ENCODE measurements around the gene LGSN. TPM values are rescaled to one million over a fixed set of nuclear protein-coding genes. Genes with fewer than 3 reads are reported as not detected.
"Not testable (repeated sequence)": the region's sequence is repeated elsewhere in the genome, so short reads cannot be mapped to it uniquely, and the experiment has no call there.

LGSN gene
- total RNA-seq, 1 donor from 2014 or later, result 0.25 TPM

GRCh38 chr6:63278916-63279315, 40.9 kb downstream of the LGSN start:
- no peaks in the 10 kb centered on the region for H3K36me3 ChIP-seq (ENCODE audit: insufficient read depth, low read length)
- no peak overlapping the region for H3K27ac ChIP-seq (ENCODE audit: low read depth, low read length)
- FAIRE-seq (no peak), DNase-seq (ENCODE audit: low read depth) (no peak)
- H3K36me3 Mint-ChIP-seq (ENCODE audit: low read depth, unreplicated experiment), result no peaks in the 10 kb centered on the region
- peaks cover 1% of the 10 kb centered on the region for H3K27me3 Mint-ChIP-seq (ENCODE audit: low read depth, unreplicated experiment)
- H3K4me3 Mint-ChIP-seq (ENCODE audit: unreplicated experiment), result no peak overlapping the region
- no peak overlapping the region for H3K4me2 ChIP-seq (ENCODE audit: low read length)
- no peaks in the 10 kb centered on the region for H3K4me1 ChIP-seq (ENCODE audit: insufficient read depth, low read length)
- H3K4me3 ChIP-seq (ENCODE audit: insufficient read depth, low read depth, low read length), result no peak overlapping the region
- no peaks in the 10 kb centered on the region for H3K9me3 Mint-ChIP-seq (ENCODE audit: unreplicated experiment)
- no peak overlapping the region for H2AFZ ChIP-seq (ENCODE audit: low read depth, low read length)
- H3K79me2 ChIP-seq (ENCODE audit: insufficient read depth, low read length), result no peaks in the 10 kb centered on the region
- no peak overlapping the region for H3K27ac Mint-ChIP-seq (ENCODE audit: unreplicated experiment)
- no peaks in the 10 kb centered on the region for H3K4me1 Mint-ChIP-seq (ENCODE audit: low read depth, unreplicated experiment)
- no peak for TF ChIP-seq EZH2 (IDR thresholded peaks at IDR 0.05; ENCODE audit: insufficient read depth, low read length)
- TF ChIP-seq, protein P1, sequence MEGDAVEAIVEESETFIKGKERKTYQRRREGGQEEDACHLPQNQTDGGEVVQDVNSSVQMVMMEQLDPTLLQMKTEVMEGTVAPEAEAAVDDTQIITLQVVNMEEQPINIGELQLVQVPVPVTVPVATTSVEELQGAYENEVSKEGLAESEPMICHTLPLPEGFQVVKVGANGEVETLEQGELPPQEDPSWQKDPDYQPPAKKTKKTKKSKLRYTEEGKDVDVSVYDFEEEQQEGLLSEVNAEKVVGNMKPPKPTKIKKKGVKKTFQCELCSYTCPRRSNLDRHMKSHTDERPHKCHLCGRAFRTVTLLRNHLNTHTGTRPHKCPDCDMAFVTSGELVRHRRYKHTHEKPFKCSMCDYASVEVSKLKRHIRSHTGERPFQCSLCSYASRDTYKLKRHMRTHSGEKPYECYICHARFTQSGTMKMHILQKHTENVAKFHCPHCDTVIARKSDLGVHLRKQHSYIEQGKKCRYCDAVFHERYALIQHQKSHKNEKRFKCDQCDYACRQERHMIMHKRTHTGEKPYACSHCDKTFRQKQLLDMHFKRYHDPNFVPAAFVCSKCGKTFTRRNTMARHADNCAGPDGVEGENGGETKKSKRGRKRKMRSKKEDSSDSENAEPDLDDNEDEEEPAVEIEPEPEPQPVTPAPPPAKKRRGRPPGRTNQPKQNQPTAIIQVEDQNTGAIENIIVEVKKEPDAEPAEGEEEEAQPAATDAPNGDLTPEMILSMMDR (IDR thresholded peaks at IDR 0.05; ENCODE audit: insufficient read depth, low read depth, low read length), result no peak
- H4K20me1 ChIP-seq (ENCODE audit: insufficient read depth, low read length), result no peaks in the 10 kb centered on the region
- H3K27me3 ChIP-seq (ENCODE audit: insufficient read depth, low read length), result no peaks in the 10 kb centered on the region
- H3K9ac ChIP-seq (ENCODE audit: low read length), result no peak overlapping the region
- no peaks in the 10 kb centered on the region for H3K9me3 ChIP-seq (ENCODE audit: insufficient read depth, low read depth, low read length)

DNA sequence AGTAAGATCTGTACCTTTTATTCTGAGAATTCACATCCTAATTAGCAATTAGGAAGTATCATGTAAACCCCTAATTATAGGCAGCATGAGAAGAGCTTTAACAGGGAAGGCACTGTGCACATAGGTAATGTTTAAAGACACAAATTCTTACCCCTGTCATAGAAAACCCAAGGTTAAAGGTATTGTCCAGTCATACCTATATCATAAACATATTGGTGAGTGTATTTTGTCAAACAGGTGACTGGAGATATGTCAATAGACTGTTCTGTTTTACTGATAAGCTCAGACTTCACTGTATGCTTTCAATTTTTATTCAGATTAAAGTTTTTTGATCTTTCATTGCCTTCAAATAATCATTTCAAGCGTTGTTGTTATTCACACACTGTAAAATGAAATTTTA, 43.8 kb downstream of the LGSN start:
- Mint-ChIP-seq H3K4me3 (ENCODE audit: unreplicated experiment) (no peak overlapping the region), H3K9me3 (ENCODE audit: unreplicated experiment) (no peaks in the 10 kb centered on the region), H3K27ac (ENCODE audit: unreplicated experiment) (no peak overlapping the region), H3K27me3 (ENCODE audit: low read depth, unreplicated experiment) (peaks cover 1% of the 10 kb centered on the region), H3K36me3 (ENCODE audit: low read depth, unreplicated experiment) (no peaks in the 10 kb centered on the region), H3K4me1 (ENCODE audit: low read depth, unreplicated experiment) (no peaks in the 10 kb centered on the region)
- no peaks in the 10 kb centered on the region for H3K27me3 ChIP-seq (ENCODE audit: insufficient read depth, low read length)
- H3K36me3 ChIP-seq (ENCODE audit: insufficient read depth, low read length), result no peaks in the 10 kb centered on the region
- H4K20me1 ChIP-seq (ENCODE audit: insufficient read depth, low read length), result no peaks in the 10 kb centered on the region
- H3K4me3 ChIP-seq (ENCODE audit: insufficient read depth, low read depth, low read length), result no peak overlapping the region
- no peak overlapping the region for H3K9ac ChIP-seq (ENCODE audit: low read length)
- no peak for TF ChIP-seq EZH2 (IDR thresholded peaks at IDR 0.05; ENCODE audit: insufficient read depth, low read length)
- TF ChIP-seq, protein P1 (IDR thresholded peaks at IDR 0.05; ENCODE audit: insufficient read depth, low read depth, low read length), result no peak
- DNase-seq (ENCODE audit: low read depth) (no peak), FAIRE-seq (no peak)
- H2AFZ ChIP-seq (ENCODE audit: low read depth, low read length), result no peak overlapping the region
- no peak overlapping the region for H3K27ac ChIP-seq (ENCODE audit: low read depth, low read length)
- H3K4me1 ChIP-seq (ENCODE audit: insufficient read depth, low read length), result no peaks in the 10 kb centered on the region
- H3K9me3 ChIP-seq (ENCODE audit: insufficient read depth, low read depth, low read length), result no peaks in the 10 kb centered on the region
- no peaks in the 10 kb centered on the region for H3K79me2 ChIP-seq (ENCODE audit: insufficient read depth, low read length)
- no peak overlapping the region for H3K4me2 ChIP-seq (ENCODE audit: low read length)

DNA sequence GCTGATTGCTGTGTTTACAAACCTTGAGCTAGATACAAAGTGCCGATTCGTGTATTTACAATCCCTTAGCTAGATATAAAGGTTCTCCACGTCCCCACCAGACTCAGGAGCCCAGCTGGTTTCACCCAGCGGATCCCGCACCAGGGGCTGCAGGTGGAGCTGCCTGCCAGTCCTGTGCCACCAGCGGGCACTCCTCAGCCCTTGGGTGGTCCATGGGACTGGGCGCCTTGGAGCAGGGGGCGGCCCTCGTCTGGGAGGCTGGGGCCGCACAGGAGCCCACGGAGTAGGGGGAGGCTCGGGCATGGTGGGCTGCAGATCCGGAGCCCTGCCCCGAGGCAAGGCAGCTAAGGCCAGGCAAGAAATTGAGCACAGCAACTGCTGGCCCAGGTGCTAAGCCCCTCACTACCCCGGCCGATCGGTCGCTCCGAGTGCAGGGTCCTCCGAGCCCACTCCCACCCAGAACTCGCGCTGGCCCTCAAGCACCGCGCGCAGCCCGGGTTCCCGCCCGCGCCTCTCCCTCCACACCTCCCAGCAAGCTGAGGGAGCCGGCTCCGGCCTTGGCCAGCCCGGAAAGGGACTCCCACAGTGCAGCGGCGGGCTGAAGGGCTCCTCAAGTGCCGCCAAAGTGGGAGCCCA, 44.9 kb downstream of the LGSN start:
- not testable (repeated sequence) for H3K4me1 ChIP-seq (ENCODE audit: insufficient read depth, low read length); H3K27me3 Mint-ChIP-seq (ENCODE audit: low read depth, unreplicated experiment); H3K79me2 ChIP-seq (ENCODE audit: insufficient read depth, low read length); H3K27me3 ChIP-seq (ENCODE audit: insufficient read depth, low read length); H3K36me3 Mint-ChIP-seq (ENCODE audit: low read depth, unreplicated experiment); H3K4me1 Mint-ChIP-seq (ENCODE audit: low read depth, unreplicated experiment); H2AFZ ChIP-seq (ENCODE audit: low read depth, low read length); H3K4me2 ChIP-seq (ENCODE audit: low read length); DNase-seq (ENCODE audit: low read depth); H3K4me3 ChIP-seq (ENCODE audit: insufficient read depth, low read depth, low read length); H3K27ac Mint-ChIP-seq (ENCODE audit: unreplicated experiment); FAIRE-seq; H3K9me3 ChIP-seq (ENCODE audit: insufficient read depth, low read depth, low read length); H3K36me3 ChIP-seq (ENCODE audit: insufficient read depth, low read length); H3K9ac ChIP-seq (ENCODE audit: low read length); H4K20me1 ChIP-seq (ENCODE audit: insufficient read depth, low read length); H3K4me3 Mint-ChIP-seq (ENCODE audit: unreplicated experiment); H3K9me3 Mint-ChIP-seq (ENCODE audit: unreplicated experiment); H3K27ac ChIP-seq (ENCODE audit: low read depth, low read length)

Measured in astrocyte (in vitro differentiated cells and primary cell).